Measurements from ENCODE around the gene KCNH8. TPM values are rescaled to one million over a fixed set of nuclear protein-coding genes. Genes with fewer than 3 reads are reported as not detected.

The KCNH8 gene
- total RNA-seq, 1 experiment from 2014 or later: 3.7 TPM

- no peak overlapping the region for H3K56ac ChIP-seq (ENCODE audit: insufficient read length, low read depth, low read length)
- H4K91ac ChIP-seq (ENCODE audit: insufficient read length, low read depth, low read length): no peak overlapping the region
- H3K27ac ChIP-seq (ENCODE audit: insufficient read length, low read depth, low read length): no peak overlapping the region
- H2BK15ac ChIP-seq (ENCODE audit: low read depth, low read length): no peak overlapping the region
- H3K27me3 ChIP-seq (ENCODE audit: insufficient read depth, low read length): no peaks in the 10 kb centered on the region
- Mint-ChIP-seq H3K4me3 (no peak overlapping the region), H3K4me1 (no peaks in the 10 kb centered on the region), H3K36me3 (ENCODE audit: insufficient read depth in 1 of 3, low read depth in 3 of 3) (peaks cover 0 to 6% (median 0%) of the 10 kb centered on the region in 3 experiments; a peak in 3 of 7 replicates), H3K9me3 (peaks cover 0 to 6% of the 10 kb centered on the region in 2 experiments; a peak in 4 of 5 replicates), H3K27me3 (ENCODE audit: low read depth) (no peaks in the 10 kb centered on the region; the same call in 1 of the 2 replicates), H3K27ac (no peak overlapping the region)
- H4K20me1 ChIP-seq (ENCODE audit: control insufficient read depth, insufficient read depth, insufficient read length): no peaks in the 10 kb centered on the region
- no peak overlapping the region for H2AFZ ChIP-seq (ENCODE audit: low read length)
- H3K4me1 ChIP-seq (ENCODE audit: insufficient read depth, low read length): no peaks in the 10 kb centered on the region
- H2BK5ac ChIP-seq (ENCODE audit: insufficient read length, low read length): no peak overlapping the region
- DNase-seq: no peak
- no peaks in the 10 kb centered on the region for H3K79me1 ChIP-seq (ENCODE audit: insufficient read depth, low read depth, low read length, poor library complexity, severe bottlenecking)
- no peak overlapping the region for H4K5ac ChIP-seq (ENCODE audit: insufficient read length, low read depth, low read length)
- no peak overlapping the region for H3K4ac ChIP-seq (ENCODE audit: low read depth, low read length)
- H3T11ph ChIP-seq (ENCODE audit: low read length): no peak overlapping the region
- no peaks in the 10 kb centered on the region for H3K23me2 ChIP-seq (ENCODE audit: insufficient read length, low read depth, low read length, poor library complexity, severe bottlenecking)
- no CpG with 5 or more reads among the region's 4 CpGs for WGBS (ENCODE audit: extremely low coverage, insufficient read length, low lambda C conversion rate)
- H3K9me3 ChIP-seq (ENCODE audit: control insufficient read depth, low read depth, low read length): no peaks in the 10 kb centered on the region
- H3K18ac ChIP-seq (ENCODE audit: insufficient read length, low read depth, low read length): no peak overlapping the region
- no peak overlapping the region for H3K23ac ChIP-seq (ENCODE audit: insufficient read length, low read depth, low read length)
- no peak overlapping the region for H2BK20ac ChIP-seq (ENCODE audit: low read depth, low read length, poor library complexity, severe bottlenecking)
- TF ChIP-seq CTCF (conservative IDR thresholded peaks at IDR 0.05): no peak
- H3K9ac ChIP-seq (ENCODE audit: extremely low read depth, insufficient read length, low read length): no peak overlapping the region
- no peaks in the 10 kb centered on the region for H3K79me2 ChIP-seq (ENCODE audit: insufficient read depth, low read length)
- no peak overlapping the region for H2BK12ac ChIP-seq (ENCODE audit: insufficient read length, low read depth, low read length)
- no peak overlapping the region for H3K14ac ChIP-seq (ENCODE audit: insufficient read depth, low read length)
- H3K4me2 ChIP-seq (ENCODE audit: insufficient read depth, insufficient read length, low read length): no peak overlapping the region
- no peak overlapping the region for H2BK120ac ChIP-seq (ENCODE audit: low read depth, low read length, poor library complexity, severe bottlenecking)
- H2AK5ac ChIP-seq (ENCODE audit: insufficient read length, low read length): no peak overlapping the region
- no peak overlapping the region for H4K8ac ChIP-seq (replicated peaks; ENCODE audit: insufficient read length, low read depth, low read length)
Measured at GRCh38 chr3:19559724-19560442, 411.6 kb downstream of the KCNH8 start.
